Measurements from ENCODE around the gene GANC. TPM values are rescaled to one million over a fixed set of nuclear protein-coding genes. Genes with fewer than 3 reads are reported as not detected.

Gene GANC
- total and polyA plus RNA-seq, 9 of the 15 experiments (the other 6 are each of a cell fraction or from before 2014, with no cell fraction given): 10.9 to 19.0 (median 14.5) TPM

GRCh38 chr15:42402455-42403205, 129.6 kb downstream of the GANC start:
- CTCF ChIA-PET (ENCODE audit: low intra/inter-chr PET ratio): no interaction called here
- no peaks in the 10 kb centered on the region for H3K36me3 ChIP-seq (ENCODE audit: control insufficient read depth, insufficient read depth, low read length)
- no peaks in the 10 kb centered on the region for H3K9me1 ChIP-seq (ENCODE audit: control insufficient read depth, insufficient read depth, low read length)
- peak overlapping the region; percentile 84 for H2AFZ ChIP-seq (ENCODE audit: low read depth, low read length)
- no TSS peak for BruUV-seq (replicated peaks)
- peaks cover 2 to 6% of the 10 kb centered on the region in 2 experiments; a peak in 1 of 5 replicates for H3K27me3 ChIP-seq (ENCODE audit: control insufficient read depth in 2 of 2, insufficient read depth in 2 of 2, low read length in 2 of 2)
- WGBS (ENCODE audit: insufficient coverage, low coverage, missing lambda C conversion rate): 29% methylated on average over 11 of the region's 15 CpGs
- POLR2A ChIA-PET: interaction anchor here (0.5 to 1.2 kb wide), 2 partner anchors 10 kb away, joined by 3 read pairs; no protein-coding TSS in a partner anchor
- no peaks in the 10 kb centered on the region for H4K20me1 ChIP-seq (replicated peaks; ENCODE audit: control insufficient read depth, insufficient read depth, low read length)
- in situ Hi-C loops (cut with MboI): no loop called here
- no peak for ATAC-seq
- H3K4me1 ChIP-seq (replicated peaks in 1 of 2; ENCODE audit: control insufficient read depth in 2 of 2, insufficient read depth in 2 of 2, low read length in 2 of 2): peaks cover 0 to 6% of the 10 kb centered on the region in 2 experiments; a peak in 2 of 5 replicates
- DNase-seq (ENCODE audit: extremely low read depth in 1 of 4, low spot score in 3 of 4): no peak
- H3K9ac ChIP-seq (ENCODE audit: insufficient read depth in 1 of 2, low read depth in 2 of 2, low read length in 2 of 2): no peak overlapping the region
- H3K9me3 ChIP-seq (replicated peaks; ENCODE audit: control insufficient read depth, insufficient read depth, low read depth, low read length): no peaks in the 10 kb centered on the region
- H3K27ac ChIP-seq (ENCODE audit: extremely low read depth, low read depth, low read length): no peak overlapping the region
- no peak overlapping the region for H3K4me3 ChIP-seq
- no peak for FAIRE-seq
- no peak overlapping the region for H3K4me2 ChIP-seq (ENCODE audit: insufficient read depth, low read length)
- H3K79me2 ChIP-seq (ENCODE audit: control insufficient read depth, insufficient read depth, low read length): no peaks in the 10 kb centered on the region
- intact Hi-C loops (cut with micrococcal nuclease): no loop called here
- TF ChIP-seq ZKSCAN1 (IDR thresholded peaks at IDR 0.05; ENCODE audit: low read depth, low read length): peak; percentile 35; the same call in 1 of the 2 replicates
- TF ChIP-seq ZNF830 (CRISPR knock-in tag; IDR thresholded peaks at IDR 0.05): no peak
- TF ChIP-seq ATF7 (IDR thresholded peaks at IDR 0.05): no peak
- peak; percentile 63; the same call in 1 of the 2 replicates for TF ChIP-seq MAX (CRISPR knock-in tag; IDR thresholded peaks at IDR 0.05)
- TF ChIP-seq RBM25 (IDR thresholded peaks at IDR 0.05; ENCODE audit: low read depth, low read length, severe bottlenecking): peak; percentile 51
- TF ChIP-seq L3MBTL2 (IDR thresholded peaks at IDR 0.05): peak; percentile 36; the same call in 1 of the 2 replicates
- TF ChIP-seq ELF1 (tag; IDR thresholded peaks at IDR 0.05): no peak
- TF ChIP-seq SPI1 (IDR thresholded peaks at IDR 0.05; ENCODE audit: borderline replicate concordance, low read depth, low read length): 0 out of 2 replicates have a peak, but pooled peaks have one; percentile 14
